Neural crest cell (in vitro differentiated cells): Measurements from ENCODE around the gene LDLRAP1. TPM values are rescaled to one million over a fixed set of nuclear protein-coding genes. Genes with fewer than 3 reads are reported as not detected.
A peak's percentile ranks its signal among the peaks of the same experiment; 100 is the strongest.

Experiments
- DNase-seq: peaks from one replicate; pipeline ENCODE4 v3.0.0; 2021; ENCODE audit warnings: low read depth, mixed read lengths, low spot score
- H3K27ac Mint-ChIP-seq: one replicate; pipeline ENCODE4 v1.8.0; 2021; ENCODE audit warnings: mild to moderate bottlenecking, mixed read lengths; ENCODE audit not compliant: unreplicated experiment
- H3K27me3 Mint-ChIP-seq: 2 replicates; pipeline ENCODE4 v1.8.0; 2021; ENCODE audit warnings: low read depth, mild to moderate bottlenecking, mixed read lengths
- H3K36me3 Mint-ChIP-seq: 2 replicates; pipeline ENCODE4 v1.8.0; 2021; ENCODE audit warnings: low read depth, mild to moderate bottlenecking, mixed read lengths
- H3K4me1 Mint-ChIP-seq: 2 replicates; pipeline ENCODE4 v1.8.0; 2021; ENCODE audit warnings: mixed read lengths
- H3K4me3 Mint-ChIP-seq: one replicate; pipeline ENCODE4 v1.8.0; 2021; ENCODE audit warnings: mild to moderate bottlenecking, mixed read lengths
- H3K9me3 Mint-ChIP-seq: 2 replicates; pipeline ENCODE4 v1.8.0; 2021; ENCODE audit warnings: mixed read lengths
- total RNA-seq: library from RNA; stranded (reverse); gene quantifications from 2 replicates; pipeline ENCODE4 v1.2.1, GENCODE V29; 2021
- TF ChIP-seq, protein P1 (sequence below): fragments of 200-600 bp; sonication (generic); conservative IDR thresholded peaks from 2 replicates; pipeline ENCODE4 v1.5.0; 2021; ENCODE audit warnings: antibody characterized with exemption, mild to moderate bottlenecking

LDLRAP1 gene
- total RNA-seq, 1 donor from 2014 or later, result 20.7 TPM

DNA sequence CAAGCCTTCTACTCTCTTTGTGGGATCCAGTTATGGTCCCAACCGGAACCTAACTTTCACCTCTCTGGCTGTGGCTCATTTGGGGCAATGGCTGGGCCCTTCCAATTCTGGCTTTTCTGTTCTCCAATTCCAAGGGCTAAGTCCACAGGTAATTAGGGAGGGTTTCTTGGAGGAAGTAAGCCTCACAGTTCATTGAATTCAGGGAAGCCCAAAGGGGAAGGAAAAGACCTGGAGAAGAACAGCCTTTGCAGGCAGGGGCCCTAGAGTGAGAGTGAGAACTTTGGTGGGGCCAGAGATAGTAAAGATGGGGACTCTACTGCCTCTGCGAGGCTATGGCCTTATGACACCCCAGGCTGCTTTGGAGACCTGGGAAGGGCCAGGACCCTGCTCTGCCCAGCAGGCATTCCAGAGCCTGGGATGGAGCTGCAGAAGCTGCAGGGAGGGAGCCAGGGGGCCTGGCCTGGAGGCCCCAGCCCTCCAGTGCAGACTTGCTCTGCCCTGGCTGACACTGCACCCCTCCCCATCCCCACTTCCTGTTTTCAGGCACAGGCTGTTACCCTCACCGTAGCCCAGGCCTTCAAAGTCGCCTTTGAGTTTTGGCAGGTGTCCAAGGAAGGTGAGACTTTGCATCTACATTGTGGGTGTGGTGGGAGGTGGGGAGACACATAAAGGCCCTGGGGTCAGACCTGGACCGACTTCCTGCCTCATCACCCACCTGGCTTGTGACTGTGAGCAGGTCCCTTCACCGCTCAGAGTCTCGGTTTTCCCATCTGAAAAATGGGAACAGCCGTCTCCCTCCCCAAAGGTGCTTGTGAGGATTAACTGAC lies 18.9 kb downstream of the LDLRAP1 start:
- H3K36me3 Mint-ChIP-seq, result no peaks in the 10 kb centered on the region

DNA sequence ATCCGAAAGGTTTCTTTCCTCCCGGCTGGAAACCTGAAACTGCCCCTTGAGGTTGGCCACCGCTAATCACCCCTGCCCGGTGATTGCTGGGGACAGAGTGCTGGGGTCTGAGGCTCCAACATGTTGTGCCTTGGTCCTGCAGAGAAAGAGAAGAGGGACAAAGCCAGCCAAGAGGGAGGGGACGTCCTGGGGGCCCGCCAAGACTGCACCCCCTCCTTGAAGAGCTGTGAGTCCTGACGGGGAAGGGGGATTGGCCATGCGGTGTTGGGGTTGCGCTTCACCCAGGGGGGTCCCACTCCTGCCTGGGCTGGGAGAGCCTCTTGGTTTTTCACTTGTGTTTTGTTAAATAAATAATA lies 19.5 kb downstream of the LDLRAP1 start:
- H3K4me1 Mint-ChIP-seq, result peaks cover 90% of the 10 kb centered on the region
- TF ChIP-seq, protein P1, sequence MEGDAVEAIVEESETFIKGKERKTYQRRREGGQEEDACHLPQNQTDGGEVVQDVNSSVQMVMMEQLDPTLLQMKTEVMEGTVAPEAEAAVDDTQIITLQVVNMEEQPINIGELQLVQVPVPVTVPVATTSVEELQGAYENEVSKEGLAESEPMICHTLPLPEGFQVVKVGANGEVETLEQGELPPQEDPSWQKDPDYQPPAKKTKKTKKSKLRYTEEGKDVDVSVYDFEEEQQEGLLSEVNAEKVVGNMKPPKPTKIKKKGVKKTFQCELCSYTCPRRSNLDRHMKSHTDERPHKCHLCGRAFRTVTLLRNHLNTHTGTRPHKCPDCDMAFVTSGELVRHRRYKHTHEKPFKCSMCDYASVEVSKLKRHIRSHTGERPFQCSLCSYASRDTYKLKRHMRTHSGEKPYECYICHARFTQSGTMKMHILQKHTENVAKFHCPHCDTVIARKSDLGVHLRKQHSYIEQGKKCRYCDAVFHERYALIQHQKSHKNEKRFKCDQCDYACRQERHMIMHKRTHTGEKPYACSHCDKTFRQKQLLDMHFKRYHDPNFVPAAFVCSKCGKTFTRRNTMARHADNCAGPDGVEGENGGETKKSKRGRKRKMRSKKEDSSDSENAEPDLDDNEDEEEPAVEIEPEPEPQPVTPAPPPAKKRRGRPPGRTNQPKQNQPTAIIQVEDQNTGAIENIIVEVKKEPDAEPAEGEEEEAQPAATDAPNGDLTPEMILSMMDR, result no peak
- peak overlapping the region; percentile 47 for H3K4me3 Mint-ChIP-seq
- no peaks in the 10 kb centered on the region for H3K36me3 Mint-ChIP-seq
- H3K9me3 Mint-ChIP-seq, result no peaks in the 10 kb centered on the region
- peak overlapping the region; percentile 81 for H3K27ac Mint-ChIP-seq
- H3K27me3 Mint-ChIP-seq, result no peaks in the 10 kb centered on the region
- no peak for DNase-seq

More for the DNA sequence above, 18.9 kb downstream of the LDLRAP1 start:
- Mint-ChIP-seq H3K4me3 (no peak overlapping the region), H3K4me1 (peaks cover 88% of the 10 kb centered on the region), H3K27ac (peak overlapping the region; percentile 81), H3K9me3 (no peaks in the 10 kb centered on the region), H3K27me3 (no peaks in the 10 kb centered on the region)
- no peak for DNase-seq
- TF ChIP-seq, protein P1, result no peak

DNA sequence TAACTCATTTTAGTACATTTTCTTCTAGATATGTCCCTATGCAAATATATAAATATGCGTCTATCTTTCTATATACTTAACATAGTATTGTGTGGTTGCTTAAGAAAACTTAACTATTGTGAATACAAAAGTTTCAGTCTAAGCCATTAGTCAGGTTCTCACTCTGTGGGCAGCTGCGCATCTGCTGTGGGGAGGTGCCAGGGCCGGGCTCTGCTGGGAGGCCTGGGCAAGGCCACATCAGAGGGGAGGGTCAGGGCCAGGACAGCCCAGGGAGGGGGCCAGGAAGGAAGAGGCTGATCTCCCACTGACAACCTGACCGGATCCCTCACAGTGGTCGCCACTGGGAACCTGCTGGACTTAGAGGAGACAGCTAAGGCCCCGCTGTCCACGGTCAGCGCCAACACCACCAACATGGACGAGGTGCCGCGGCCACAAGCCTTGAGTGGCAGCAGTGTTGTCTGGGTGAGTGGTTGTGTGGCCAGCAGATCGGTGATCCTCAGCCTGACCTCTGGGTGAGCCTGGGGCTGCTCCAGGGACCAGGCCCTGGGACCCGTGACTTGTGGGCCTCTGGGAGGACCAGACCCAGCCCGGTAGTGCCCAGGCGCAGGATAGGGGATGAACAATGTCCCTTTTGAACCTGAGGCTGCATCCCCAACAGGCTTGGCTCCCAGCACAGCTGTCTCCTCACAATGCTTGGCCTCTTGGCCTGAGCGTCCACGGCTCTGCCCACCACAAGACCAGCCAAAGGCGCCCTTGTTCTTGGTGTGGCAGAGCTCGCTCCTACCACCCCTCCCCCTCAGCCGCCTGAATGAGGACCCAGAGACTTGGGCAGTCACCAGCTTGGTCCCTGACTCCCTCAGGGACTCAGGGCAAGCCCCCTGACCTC lies 20.2 kb downstream of the LDLRAP1 start:
- H3K27ac Mint-ChIP-seq, result peak overlapping the region; percentile 84
- no peaks in the 10 kb centered on the region for H3K36me3 Mint-ChIP-seq
- H3K27me3 Mint-ChIP-seq, result no peaks in the 10 kb centered on the region
- peaks cover 90% of the 10 kb centered on the region for H3K4me1 Mint-ChIP-seq
- no peaks in the 10 kb centered on the region for H3K9me3 Mint-ChIP-seq
- DNase-seq, result peak; percentile 59
- peak overlapping the region; percentile 79 for H3K4me3 Mint-ChIP-seq
- TF ChIP-seq, protein P1, result no peak

DNA sequence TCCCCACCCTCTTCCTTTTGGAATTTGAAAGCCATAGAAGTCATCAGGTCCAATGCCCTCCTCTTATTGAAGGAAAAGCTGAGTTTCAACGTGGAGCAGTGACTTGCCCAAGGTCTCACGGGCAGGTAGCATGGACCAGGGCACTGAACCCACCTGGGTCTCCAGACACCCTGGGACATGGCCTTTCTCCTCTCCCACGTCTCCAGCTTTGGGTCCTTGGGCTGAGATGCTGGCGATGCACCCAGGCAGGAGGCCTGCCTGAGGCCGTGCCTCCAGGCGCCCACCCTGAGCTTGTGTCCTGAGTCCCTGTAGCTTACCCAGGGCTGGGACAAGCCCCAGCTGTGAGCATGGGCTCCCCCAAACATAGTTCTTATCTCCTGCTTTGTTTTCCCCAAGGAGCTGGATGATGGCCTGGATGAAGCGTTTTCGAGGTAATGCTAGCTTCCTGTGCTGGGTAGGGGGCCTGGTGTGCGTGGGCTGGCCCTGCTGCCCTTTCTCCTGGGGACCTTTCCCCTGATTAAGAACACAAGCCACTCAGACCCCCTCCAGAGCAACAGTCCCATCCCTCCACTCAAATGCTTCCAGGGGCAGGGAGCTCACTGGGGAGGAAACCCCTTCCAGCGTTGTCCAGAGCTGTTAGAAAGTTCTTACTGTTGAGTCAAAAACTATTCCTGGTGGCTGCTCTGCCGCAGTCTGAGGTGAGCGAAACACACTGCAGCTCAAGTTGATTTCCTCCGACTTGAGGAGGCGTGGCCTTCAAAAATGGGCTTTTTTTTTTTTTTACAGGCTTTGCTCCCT lies 21.6 kb downstream of the LDLRAP1 start:
- DNase-seq, result no peak
- Mint-ChIP-seq H3K9me3 (no peaks in the 10 kb centered on the region), H3K4me3 (peak overlapping the region; percentile 79), H3K4me1 (peaks cover 90% of the 10 kb centered on the region), H3K27ac (peak overlapping the region; percentile 81), H3K36me3 (no peaks in the 10 kb centered on the region), H3K27me3 (no peaks in the 10 kb centered on the region)
- TF ChIP-seq, protein P1, result no peak

DNA sequence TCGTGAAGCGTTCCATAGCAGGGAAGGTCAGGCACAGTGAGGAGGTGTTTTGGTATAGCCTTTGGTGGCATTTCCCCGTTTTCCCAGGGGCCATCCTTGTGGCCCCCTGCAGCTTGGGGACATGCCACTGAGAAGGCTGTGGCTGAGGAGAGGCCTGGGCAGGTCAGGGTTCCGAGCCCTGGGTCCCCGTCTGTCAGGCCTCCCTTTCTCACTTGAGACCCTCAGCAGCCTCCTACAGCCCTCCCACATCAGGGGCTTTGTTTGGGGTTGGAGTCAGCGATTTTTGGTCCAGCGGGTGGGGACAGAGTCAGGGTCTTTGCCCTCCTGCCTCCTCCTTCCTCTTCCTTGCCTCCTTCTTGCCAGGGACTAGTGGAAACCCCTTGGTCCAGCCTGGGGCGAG lies 22.2 kb downstream of the LDLRAP1 start:
- TF ChIP-seq, protein P1, result no peak
- Mint-ChIP-seq H3K4me1 (peaks cover 92% of the 10 kb centered on the region), H3K27ac (no peak overlapping the region), H3K4me3 (peak overlapping the region; percentile 79), H3K9me3 (no peaks in the 10 kb centered on the region), H3K27me3 (no peaks in the 10 kb centered on the region), H3K36me3 (no peaks in the 10 kb centered on the region)
- no peak for DNase-seq
